WTC11 (cell line): ENCODE results near the gene FOXP4. TPM values are rescaled to one million over a fixed set of nuclear protein-coding genes. Genes with fewer than 3 reads are reported as not detected.

Experiments
- ATAC-seq: fragments of 200-7000 bp; cut with Tn5 transposase; 2 replicates; pipeline ENCODE4 v1.10.0; 2021; ENCODE audit warnings: mild to moderate bottlenecking, moderate library complexity
- CTCF ChIA-PET: fragments of 300-600 bp; sonication (Branson Sonifier 250); formaldehyde crosslinking; loops from one replicate; lab custom pipeline; 2021; ENCODE audit warnings: antibody characterized with exemption; lab: Charles Lee
- POLR2A ChIA-PET: fragments of 350-600 bp; sonication (Branson Sonifier 250); formaldehyde crosslinking; loops from one replicate; lab custom pipeline; 2021; ENCODE audit warnings: antibody characterized with exemption; lab: Charles Lee
- DNase-seq: peaks from one replicate; pipeline ENCODE4 v3.0.0; 2021; ENCODE audit warnings: low spot score
- H3K27ac Mint-ChIP-seq: 2 replicates; pipeline ENCODE4 v1.8.0; 2021; ENCODE audit warnings: mixed read lengths
- H3K27me3 Mint-ChIP-seq: 2 replicates; pipeline ENCODE4 v1.8.0; 2021; ENCODE audit warnings: low read depth, mild to moderate bottlenecking, moderate library complexity, mixed read lengths
- H3K36me3 Mint-ChIP-seq: 2 replicates; pipeline ENCODE4 v1.8.0; 2021; ENCODE audit warnings: mixed read lengths
- H3K4me1 Mint-ChIP-seq: 2 replicates; pipeline ENCODE4 v1.8.0; 2022; ENCODE audit warnings: mixed read lengths
- H3K4me3 Mint-ChIP-seq: 2 replicates; pipeline ENCODE4 v1.8.0; 2021; ENCODE audit warnings: mild to moderate bottlenecking, moderate library complexity, mixed read lengths
- H3K9me3 Mint-ChIP-seq: 2 replicates; pipeline ENCODE4 v1.8.0; 2021; ENCODE audit warnings: mixed read lengths
- FOXK1 ChIP-seq: sonication (generic); formaldehyde crosslinking; IDR thresholded peaks from 2 replicates; pipeline ENCODE4 v1.8.0; 2022; ENCODE audit warnings: mild to moderate bottlenecking, moderate library complexity, missing genetic modification reagents
- GABPB1 ChIP-seq: sonication (generic); formaldehyde crosslinking; IDR thresholded peaks from 2 replicates; pipeline ENCODE4 v1.8.1; 2023; ENCODE audit warnings: mild to moderate bottlenecking, missing genetic modification reagents
- GTF2I ChIP-seq: fragments of 250-450 bp; sonication (Bioruptor Pico); conservative IDR thresholded peaks from 2 replicates; pipeline ENCODE4 v1.4.0; 2021; ENCODE audit warnings: mild to moderate bottlenecking
- JAZF1 ChIP-seq: fragments of 250-450 bp; sonication (Bioruptor Pico); IDR thresholded peaks from 2 replicates; pipeline ENCODE4 v1.9.0; 2021; ENCODE audit warnings: moderate library complexity, mild to moderate bottlenecking, inconsistent platforms
- NFYB ChIP-seq: sonication (generic); formaldehyde crosslinking; conservative IDR thresholded peaks from 2 replicates; pipeline ENCODE4 v1.8.0; 2022; ENCODE audit warnings: low read depth, missing genetic modification reagents
- NR1H2 ChIP-seq: sonication (generic); formaldehyde crosslinking; IDR thresholded peaks from 2 replicates; pipeline ENCODE4 v1.9.0; 2021; ENCODE audit warnings: mild to moderate bottlenecking, moderate library complexity, missing genetic modification reagents
- ZNF423 ChIP-seq: fragments of 250-450 bp; sonication (Bioruptor Pico); IDR thresholded peaks from 2 replicates; pipeline ENCODE4 v2.1.2; 2022; ENCODE audit warnings: mild to moderate bottlenecking, moderate library complexity
- ZNF671 ChIP-seq: fragments of 250-450 bp; sonication (Bioruptor Pico); IDR thresholded peaks from 2 replicates; pipeline ENCODE4 v1.8.0; 2021; ENCODE audit warnings: mild to moderate bottlenecking
- total RNA-seq: library from RNA; stranded (reverse); gene quantifications from 3 replicates; pipeline ENCODE4 v1.2.3, GENCODE V29; 2021
- TF ChIP-seq, protein P1 (sequence below): sonication (generic); formaldehyde crosslinking; conservative IDR thresholded peaks from 2 replicates; pipeline ENCODE4 v1.8.1; 2022; ENCODE audit warnings: mild to moderate bottlenecking, missing genetic modification reagents
- TF ChIP-seq, protein P2 (sequence below): fragments of 250-450 bp; sonication (Bioruptor Pico); IDR thresholded peaks from 2 replicates; pipeline ENCODE4 v2.1.2; 2022; ENCODE audit warnings: mild to moderate bottlenecking, moderate library complexity
- TF ChIP-seq, protein P3 (sequence below): sonication (generic); formaldehyde crosslinking; IDR thresholded peaks from 2 replicates; pipeline ENCODE4 v1.8.1; 2022; ENCODE audit warnings: low read depth, missing genetic modification reagents, borderline replicate concordance
- TF ChIP-seq, protein P4 (sequence below): sonication (generic); formaldehyde crosslinking; IDR thresholded peaks from 2 replicates; pipeline ENCODE4 v1.8.0; 2022; ENCODE audit warnings: missing genetic modification reagents
- TF ChIP-seq, protein P5 (sequence below): fragments of 200-600 bp; IDR thresholded peaks from 2 replicates; pipeline ENCODE4 v1.8.0; 2022; ENCODE audit warnings: antibody characterized with exemption

FOXP4 gene
- total RNA-seq, 1 experiment from 2014 or later = 36.6 TPM

DNA sequence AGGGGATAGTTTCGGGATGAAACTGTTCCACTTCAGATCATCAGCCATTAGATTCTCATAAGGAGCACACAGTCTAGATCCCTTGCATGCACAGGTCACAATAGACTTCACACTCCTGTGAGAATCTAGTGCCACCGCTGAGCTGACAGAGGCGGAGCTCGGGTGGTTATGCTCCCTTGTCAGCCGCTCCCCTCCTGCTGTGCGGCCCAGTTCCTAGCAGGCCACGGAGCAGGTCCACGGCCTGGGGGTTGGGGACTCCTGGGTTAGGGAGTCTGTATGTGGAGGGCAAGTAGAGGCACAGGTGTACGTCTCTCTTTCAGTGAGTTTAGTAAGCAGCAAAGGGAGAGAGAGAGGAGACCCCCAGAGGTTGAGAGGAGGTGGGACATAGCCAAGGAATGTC lies 61.6 kb downstream of the FOXP4 start (continued):
- TF ChIP-seq NR1H2 (CRISPR knock-in tag) (no peak), GABPB1 (CRISPR knock-in tag) (no peak)

DNA sequence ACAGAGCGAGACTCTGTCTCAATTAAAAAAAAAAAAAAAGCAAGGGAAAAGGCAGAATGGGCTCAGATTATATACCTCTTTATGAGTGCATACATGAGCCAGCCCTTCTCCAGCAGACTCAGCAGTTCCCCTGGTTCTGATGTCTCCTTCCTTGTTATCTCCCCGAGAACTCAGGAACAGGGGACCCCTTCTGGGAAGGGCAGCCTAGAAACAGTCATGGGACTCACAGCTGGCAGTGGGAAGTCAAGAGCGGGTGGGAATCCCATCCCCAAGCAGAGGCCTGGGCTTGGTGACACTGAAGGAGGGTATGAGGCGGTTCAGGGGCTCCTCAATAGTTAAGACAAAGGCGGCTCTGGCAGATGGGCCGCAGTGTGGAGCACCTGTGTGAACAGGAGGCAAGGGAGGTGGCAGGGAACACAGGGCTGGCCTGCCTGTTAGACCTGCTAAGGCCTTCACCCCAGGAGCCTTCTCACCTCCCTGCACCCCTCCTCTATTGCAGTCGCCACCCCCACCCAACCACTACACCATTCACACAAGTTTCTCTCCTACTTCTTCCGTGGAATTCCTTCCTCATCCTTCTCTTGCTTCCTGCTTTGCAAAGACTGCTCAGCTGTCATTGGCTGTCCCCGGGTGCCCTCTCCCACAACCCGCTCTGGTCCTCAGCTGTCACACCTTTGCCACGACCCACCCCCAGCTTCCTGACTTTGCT lies 62.4 kb downstream of the FOXP4 start:
- CTCF ChIA-PET = interaction anchor here (0.7 to 5.1 kb wide), 5 partner anchors 25 to 171 kb away, joined by 3 to 30 read pairs (median 5); partner anchors contain the start of genes FRS3 and MDFI
- DNase-seq = no peak
- POLR2A ChIA-PET = no interaction called here

More for the DNA sequence above, 62.4 kb downstream of the FOXP4 start:
- Mint-ChIP-seq H3K4me1 (peaks cover 3% of the 10 kb centered on the region; the same call in 1 of the 2 replicates), H3K27ac (no peak overlapping the region), H3K9me3 (peaks cover 12% of the 10 kb centered on the region), H3K36me3 (peaks cover 11% of the 10 kb centered on the region), H3K4me3 (no peak overlapping the region), H3K27me3 (peaks cover 6% of the 10 kb centered on the region)
- TF ChIP-seq, protein P1, sequence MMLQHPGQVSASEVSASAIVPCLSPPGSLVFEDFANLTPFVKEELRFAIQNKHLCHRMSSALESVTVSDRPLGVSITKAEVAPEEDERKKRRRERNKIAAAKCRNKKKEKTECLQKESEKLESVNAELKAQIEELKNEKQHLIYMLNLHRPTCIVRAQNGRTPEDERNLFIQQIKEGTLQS (CRISPR knock-in tag) = no peak
- TF ChIP-seq FOXK1 (no peak), ZNF671 (CRISPR knock-in tag) (no peak), NFYB (CRISPR knock-in tag) (no peak), ZNF423 (CRISPR knock-in tag) (no peak), JAZF1 (CRISPR knock-in tag) (no peak), GTF2I (no peak)
- TF ChIP-seq, protein P2, sequence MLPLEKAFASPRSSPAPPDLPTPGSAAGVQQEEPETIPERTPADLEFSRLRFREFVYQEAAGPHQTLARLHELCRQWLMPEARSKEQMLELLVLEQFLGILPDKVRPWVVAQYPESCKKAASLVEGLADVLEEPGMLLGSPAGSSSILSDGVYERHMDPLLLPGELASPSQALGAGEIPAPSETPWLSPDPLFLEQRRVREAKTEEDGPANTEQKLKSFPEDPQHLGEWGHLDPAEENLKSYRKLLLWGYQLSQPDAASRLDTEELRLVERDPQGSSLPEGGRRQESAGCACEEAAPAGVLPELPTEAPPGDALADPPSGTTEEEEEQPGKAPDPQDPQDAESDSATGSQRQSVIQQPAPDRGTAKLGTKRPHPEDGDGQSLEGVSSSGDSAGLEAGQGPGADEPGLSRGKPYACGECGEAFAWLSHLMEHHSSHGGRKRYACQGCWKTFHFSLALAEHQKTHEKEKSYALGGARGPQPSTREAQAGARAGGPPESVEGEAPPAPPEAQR = no peak
- TF ChIP-seq, protein P3, sequence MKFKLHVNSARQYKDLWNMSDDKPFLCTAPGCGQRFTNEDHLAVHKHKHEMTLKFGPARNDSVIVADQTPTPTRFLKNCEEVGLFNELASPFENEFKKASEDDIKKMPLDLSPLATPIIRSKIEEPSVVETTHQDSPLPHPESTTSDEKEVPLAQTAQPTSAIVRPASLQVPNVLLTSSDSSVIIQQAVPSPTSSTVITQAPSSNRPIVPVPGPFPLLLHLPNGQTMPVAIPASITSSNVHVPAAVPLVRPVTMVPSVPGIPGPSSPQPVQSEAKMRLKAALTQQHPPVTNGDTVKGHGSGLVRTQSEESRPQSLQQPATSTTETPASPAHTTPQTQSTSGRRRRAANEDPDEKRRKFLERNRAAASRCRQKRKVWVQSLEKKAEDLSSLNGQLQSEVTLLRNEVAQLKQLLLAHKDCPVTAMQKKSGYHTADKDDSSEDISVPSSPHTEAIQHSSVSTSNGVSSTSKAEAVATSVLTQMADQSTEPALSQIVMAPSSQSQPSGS (CRISPR knock-in tag) = no peak
- TF ChIP-seq, protein P4, sequence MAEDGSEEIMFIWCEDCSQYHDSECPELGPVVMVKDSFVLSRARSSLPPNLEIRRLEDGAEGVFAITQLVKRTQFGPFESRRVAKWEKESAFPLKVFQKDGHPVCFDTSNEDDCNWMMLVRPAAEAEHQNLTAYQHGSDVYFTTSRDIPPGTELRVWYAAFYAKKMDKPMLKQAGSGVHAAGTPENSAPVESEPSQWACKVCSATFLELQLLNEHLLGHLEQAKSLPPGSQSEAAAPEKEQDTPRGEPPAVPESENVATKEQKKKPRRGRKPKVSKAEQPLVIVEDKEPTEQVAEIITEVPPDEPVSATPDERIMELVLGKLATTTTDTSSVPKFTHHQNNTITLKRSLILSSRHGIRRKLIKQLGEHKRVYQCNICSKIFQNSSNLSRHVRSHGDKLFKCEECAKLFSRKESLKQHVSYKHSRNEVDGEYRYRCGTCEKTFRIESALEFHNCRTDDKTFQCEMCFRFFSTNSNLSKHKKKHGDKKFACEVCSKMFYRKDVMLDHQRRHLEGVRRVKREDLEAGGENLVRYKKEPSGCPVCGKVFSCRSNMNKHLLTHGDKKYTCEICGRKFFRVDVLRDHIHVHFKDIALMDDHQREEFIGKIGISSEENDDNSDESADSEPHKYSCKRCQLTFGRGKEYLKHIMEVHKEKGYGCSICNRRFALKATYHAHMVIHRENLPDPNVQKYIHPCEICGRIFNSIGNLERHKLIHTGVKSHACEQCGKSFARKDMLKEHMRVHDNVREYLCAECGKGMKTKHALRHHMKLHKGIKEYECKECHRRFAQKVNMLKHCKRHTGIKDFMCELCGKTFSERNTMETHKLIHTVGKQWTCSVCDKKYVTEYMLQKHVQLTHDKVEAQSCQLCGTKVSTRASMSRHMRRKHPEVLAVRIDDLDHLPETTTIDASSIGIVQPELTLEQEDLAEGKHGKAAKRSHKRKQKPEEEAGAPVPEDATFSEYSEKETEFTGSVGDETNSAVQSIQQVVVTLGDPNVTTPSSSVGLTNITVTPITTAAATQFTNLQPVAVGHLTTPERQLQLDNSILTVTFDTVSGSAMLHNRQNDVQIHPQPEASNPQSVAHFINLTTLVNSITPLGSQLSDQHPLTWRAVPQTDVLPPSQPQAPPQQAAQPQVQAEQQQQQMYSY = no peak
- TF ChIP-seq, protein P5, sequence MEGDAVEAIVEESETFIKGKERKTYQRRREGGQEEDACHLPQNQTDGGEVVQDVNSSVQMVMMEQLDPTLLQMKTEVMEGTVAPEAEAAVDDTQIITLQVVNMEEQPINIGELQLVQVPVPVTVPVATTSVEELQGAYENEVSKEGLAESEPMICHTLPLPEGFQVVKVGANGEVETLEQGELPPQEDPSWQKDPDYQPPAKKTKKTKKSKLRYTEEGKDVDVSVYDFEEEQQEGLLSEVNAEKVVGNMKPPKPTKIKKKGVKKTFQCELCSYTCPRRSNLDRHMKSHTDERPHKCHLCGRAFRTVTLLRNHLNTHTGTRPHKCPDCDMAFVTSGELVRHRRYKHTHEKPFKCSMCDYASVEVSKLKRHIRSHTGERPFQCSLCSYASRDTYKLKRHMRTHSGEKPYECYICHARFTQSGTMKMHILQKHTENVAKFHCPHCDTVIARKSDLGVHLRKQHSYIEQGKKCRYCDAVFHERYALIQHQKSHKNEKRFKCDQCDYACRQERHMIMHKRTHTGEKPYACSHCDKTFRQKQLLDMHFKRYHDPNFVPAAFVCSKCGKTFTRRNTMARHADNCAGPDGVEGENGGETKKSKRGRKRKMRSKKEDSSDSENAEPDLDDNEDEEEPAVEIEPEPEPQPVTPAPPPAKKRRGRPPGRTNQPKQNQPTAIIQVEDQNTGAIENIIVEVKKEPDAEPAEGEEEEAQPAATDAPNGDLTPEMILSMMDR = no peak
- ATAC-seq = peak; percentile 47; the same call in 1 of the 2 replicates
